Retinal pigment epithelial cell (primary cell): ENCODE data around the gene BEST4.
"Not testable (repeated sequence)": the region's sequence is repeated elsewhere in the genome, so short reads cannot be mapped to it uniquely, and the experiment has no call there.

Experiments
- DNase-seq: peaks from one replicate; pipeline ENCODE4 v3.0.0-alpha.2; 2010; ENCODE audit warnings: low read depth
- H3K4me3 ChIP-seq: 2 replicates; pipeline ENCODE4 v1.5.1; 2011; ENCODE audit warnings: mild to moderate bottlenecking, low read length, control low read depth, moderate library complexity
- CTCF ChIP-seq: conservative IDR thresholded peaks from 2 replicates; pipeline ENCODE4 v1.5.1; 2011; ENCODE audit warnings: low read depth, low read length, control low read depth, inconsistent platforms

The BEST4 gene

GRCh38 chr1:44829506-44830384 is 41.8 kb upstream of the BEST4 start:
- no peak for DNase-seq
- TF ChIP-seq CTCF = no peak
- no peak overlapping the region for H3K4me3 ChIP-seq

DNA sequence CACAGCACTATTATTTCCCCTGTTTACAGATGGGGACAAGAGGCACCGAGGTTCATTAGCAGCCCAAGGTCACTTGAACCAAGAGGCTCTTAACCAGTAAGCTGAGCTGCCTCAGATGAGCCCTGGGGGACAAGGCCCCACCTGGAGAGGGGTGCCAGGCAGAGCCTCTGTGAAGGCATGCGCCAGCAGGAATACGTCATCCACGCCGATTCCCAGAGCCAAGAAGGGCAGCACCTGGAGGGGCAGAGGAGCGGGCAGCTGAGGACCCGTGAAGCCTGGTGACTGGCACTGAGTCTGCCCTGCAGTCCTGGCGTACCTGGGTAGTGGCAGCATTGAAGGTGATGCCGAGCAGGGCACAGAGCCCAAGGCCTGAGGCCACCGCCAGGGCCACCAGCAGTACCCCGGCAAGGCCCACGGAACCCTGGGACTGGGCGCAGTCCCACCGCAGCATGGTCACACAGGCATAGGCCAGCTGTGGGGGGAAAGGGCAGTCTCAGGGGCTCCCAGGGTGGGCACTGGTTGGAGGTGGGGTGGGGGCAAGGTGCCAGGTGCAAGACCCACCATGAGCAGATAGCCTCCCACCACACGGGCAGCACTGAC is 41.0 kb upstream of the BEST4 start:
- H3K4me3 ChIP-seq = no peak overlapping the region
- DNase-seq = no peak
- no peak for TF ChIP-seq CTCF

DNA sequence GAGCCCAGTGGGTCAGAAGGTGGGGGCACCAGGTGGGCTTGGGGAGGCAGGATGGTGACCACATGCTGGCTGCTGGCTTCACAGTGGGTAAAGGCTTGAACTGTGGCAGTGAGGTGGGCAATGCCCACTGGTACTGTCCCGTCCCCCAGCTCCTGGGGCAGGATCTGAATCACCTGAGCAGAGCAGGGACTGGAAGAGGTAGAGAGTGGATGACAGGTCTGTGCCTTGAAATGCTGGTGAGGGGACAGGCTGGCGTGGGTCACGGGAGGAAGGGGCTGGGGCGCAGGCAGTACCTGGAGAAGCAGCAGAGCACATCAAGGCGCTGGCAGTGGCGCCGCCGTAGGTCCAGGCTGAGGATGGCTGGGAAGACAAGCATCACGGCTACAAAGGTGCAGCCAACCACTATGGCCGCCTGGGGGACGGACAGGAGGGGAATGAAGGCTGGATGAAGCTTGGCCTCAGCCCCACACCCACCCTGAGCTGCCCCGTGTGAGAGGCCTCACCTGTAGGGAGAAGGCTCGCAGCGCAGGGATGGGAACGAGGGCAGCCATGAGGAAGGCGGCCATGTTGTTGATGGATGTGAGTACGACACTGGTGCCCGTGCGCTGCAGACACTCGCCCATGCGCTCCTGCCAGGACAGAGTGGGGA is 40.2 kb upstream of the BEST4 start:
- DNase-seq = no peak

GRCh38 chr1:44827197-44828002 is 39.4 kb upstream of the BEST4 start:
- no peak for TF ChIP-seq CTCF
- DNase-seq = no peak

More for the DNA sequence above, 40.2 kb upstream of the BEST4 start:
- TF ChIP-seq CTCF = no peak
- no peak overlapping the region for H3K4me3 ChIP-seq

DNA sequence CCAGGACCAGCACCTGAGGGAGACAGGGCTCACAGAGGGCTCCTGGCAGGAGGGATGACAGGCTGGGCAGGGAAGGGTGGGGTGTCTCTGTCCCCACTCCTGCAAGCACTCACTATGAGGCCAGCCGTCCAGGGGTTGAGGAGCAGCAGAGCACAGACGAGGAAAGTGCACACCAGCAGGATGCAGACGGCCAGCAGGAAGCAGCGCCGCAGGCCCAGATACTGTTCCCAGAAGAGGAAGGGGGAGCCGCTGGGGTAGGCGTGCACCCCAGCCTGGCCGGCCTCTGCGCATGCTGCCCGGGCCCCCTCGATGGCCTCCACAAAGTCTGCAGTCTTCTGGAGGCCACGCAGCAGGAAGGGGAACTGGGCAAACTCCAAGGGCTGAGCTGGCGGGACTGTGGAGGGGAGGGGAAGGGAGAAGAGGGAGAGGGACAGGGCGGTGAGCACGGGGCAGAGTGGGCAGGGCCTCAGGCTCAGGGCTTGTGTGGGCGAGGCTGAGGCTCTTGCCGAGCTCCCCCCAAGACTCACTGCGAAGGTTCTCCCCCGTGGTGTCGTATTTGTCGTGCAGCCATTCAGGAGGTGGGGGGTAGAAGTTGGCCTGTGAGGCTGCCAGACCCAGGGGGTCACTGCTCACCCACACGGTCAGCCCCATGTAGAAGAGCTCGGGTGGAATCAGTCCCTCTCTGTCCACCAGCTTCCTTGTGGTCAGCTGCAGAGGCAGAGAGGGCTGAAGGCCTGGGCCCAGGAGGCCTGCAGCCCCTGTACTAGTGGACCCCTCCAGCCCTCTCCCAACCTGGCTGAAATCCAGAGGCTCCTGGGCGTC is 38.6 kb upstream of the BEST4 start:
- DNase-seq = no peak
- TF ChIP-seq CTCF = no peak
- H3K4me3 ChIP-seq = no peak overlapping the region

More at GRCh38 chr1:44827197-44828002, 39.4 kb upstream of the BEST4 start:
- H3K4me3 ChIP-seq = no peak overlapping the region

DNA sequence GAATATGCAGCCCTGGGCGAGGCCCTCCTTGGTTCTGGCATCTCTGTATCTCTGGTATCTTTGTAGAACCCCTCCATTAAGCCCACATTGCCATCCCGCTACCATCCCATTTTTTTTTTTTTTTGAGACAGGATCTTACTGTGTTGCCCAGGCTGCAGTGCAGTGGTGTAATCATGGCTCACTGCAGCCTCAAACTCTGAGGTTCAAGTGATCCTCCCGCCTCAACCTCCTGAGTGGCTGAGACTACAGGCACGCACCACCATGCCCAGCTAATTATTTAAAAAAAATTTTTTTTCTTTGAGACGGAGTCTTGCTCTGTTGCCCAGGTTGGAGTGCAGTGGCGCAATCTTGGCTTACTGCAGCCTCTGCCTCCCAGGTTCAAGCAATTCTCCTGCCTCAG is 36.4 kb upstream of the BEST4 start:
- not testable (repeated sequence) for H3K4me3 ChIP-seq, DNase-seq
